HG02981 (cell line): ENCODE measurements around the gene PGP.

ENCODE experiments used
- ATAC-seq: cut with Tn5 transposase; IDR thresholded peaks from one replicate; pipeline ENCODE4 v1.9.1; 2021; ENCODE audit warnings: mild to moderate bottlenecking, moderate library complexity; ENCODE audit not compliant: unreplicated experiment

PGP gene

DNA sequence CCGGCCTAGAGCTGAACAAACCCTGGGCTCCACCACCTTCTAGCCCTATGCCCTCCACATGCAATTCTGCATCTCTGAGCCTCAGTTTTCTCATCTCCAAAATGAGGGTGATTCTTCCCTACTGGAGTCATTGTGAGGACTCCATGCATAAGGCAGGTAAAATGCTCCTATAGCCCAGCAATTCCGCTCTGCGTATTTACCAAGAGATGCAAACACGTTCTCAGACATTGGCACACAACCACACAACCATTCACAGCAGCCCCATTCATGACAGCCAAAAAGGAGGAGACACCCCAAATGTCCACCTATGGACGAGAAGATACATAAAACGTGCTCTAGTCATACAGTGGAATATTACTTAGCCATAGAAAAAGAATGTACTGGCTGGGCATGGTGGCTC, 14.3 kb downstream of the PGP start:
- no peak for ATAC-seq

DNA sequence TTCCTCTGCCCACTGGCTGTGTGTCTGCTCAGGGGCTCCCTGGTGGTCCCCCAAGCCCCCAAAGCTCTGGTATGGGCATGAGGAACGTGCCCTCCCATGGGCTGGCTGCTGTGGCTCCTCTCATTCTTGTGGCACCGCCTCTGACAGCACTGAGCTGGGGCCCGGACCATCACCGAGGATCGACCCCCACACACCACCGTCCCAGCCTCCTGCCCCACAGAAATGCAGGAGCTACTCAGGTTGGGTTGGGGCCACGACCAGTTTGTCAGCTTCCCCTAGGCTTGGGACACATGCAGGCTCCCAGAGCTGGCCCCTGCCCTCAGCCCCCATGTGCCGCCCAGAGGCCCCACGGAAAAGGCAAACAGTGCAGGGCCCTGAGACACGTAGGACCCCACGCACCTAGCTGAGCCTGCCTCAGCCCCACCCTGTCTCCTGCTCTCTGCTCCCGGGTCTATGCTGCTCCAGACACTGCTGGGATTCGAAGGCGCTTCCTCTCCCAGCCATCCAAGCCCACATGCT, 15.0 kb downstream of the PGP start:
- no peak for ATAC-seq

GRCh38 chr16:2199095-2199494, 15.5 kb downstream of the PGP start:
- ATAC-seq, result no peak

DNA sequence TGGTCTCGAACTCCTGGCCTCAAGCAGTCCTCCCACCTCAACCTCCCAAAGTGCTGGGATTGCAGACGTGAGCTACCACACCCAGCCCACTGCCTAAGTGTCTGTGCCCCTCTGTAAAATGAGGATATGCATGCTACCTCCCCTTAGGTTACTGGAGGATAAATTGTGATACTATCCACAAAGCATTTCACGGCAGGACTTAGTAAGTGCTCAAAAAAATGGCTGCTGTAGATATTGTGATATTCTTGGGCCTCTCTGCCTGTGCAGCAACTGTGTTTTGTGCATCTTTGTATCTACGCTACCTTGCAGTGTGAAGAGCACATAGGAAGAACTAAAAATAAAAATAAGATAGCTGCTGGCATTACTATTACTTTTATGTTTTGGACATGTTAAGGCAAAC, 16.4 kb downstream of the PGP start:
- no peak for ATAC-seq

DNA sequence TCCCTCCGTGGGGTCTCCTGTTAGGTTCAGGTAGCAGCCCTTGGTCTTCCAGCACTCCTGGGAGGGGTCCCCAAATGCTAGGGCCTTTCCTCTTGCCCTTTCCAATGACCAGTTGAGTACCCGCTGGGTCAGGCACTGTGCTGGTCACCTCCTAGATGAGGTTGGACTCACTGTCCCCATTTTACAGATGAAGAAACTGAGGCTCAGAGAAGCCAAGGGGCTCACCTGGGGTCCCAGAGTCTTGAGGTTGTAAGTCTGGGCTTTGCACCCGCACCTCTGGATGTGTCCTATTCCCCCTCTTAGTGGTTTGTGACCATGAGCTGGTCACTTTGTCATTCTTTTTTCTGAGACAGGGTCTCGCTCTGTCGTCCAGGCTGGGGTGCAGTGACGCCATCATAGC, 16.9 kb downstream of the PGP start:
- ATAC-seq, result no peak

- no peak for ATAC-seq
These were observed 17.6 kb downstream of the PGP start for GRCh38 chr16:2196981-2197511.

GRCh38 chr16:2196162-2196980, 18.3 kb downstream of the PGP start, which contains the start of gene CASKIN1:
CASKIN1 (minus strand) TSS chr16:2196605; CDS start chr16:2196432, 173 bp downstream.
- no peak for ATAC-seq

DNA sequence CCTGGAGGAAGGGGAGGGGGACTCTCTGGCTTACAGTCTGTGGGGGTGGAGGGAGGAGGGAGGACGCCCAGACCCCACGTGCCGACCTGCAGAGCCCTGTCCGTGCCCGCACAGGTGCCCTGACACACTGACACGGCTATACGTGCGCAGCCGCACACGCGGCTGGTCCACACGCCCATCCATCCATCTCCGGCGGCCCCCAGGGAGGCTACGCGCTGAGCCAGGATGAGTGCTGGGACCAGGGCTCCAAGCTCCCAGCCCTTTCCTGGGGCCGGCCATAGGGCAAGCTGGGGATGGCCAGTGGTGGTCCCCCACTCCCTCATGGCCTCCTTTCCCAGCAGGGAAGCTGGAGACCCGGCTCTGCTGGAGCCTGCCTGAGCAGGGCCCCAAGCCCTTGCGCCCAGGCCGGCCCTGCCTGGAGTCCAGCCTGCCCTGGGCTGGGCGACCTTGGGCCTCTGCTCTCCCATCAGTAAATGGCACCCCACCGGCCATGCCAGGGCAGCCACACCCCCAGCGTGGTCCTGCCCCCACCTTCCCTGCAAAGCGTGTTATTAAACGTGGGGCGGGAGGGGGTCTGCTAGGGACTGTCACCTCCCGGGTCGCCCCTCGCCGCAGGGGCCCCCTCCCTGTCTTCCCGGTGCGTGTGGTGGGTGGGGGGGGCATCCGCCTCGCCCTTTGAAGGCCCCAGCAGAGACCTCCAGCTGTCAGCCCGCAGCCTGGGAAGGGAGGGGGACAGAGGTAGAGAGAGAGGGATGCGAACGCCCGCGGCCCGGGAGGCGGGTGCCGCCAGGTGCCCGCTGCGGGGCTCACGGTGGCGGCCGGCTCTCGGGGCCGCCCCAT, 19.1 kb downstream of the PGP start:
- ATAC-seq, result no peak

DNA sequence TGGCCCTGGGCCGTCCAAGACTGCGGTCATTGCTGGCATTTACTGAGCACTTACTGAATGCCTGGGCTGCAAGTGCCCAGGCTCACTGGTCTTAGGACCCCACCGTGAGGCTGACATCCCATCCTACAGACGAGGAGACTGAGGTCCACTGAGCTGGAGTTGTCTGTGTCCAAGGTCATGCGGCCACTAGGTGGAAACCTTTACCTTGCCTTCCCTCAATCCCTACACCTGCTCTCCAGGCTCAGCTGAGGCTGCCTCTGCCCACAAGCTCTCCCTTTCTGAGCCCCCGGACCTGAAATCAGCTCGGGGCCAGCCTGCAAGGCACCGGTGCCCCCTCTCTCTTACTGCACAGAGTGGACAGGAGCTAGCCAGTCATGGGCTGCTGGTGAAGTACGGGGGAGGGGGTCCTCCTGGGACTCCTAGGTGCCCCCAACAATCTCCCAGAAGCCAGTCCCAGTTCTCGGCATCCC, 19.8 kb downstream of the PGP start:
- ATAC-seq, result no peak

GRCh38 chr16:2194166-2194834, 20.3 kb downstream of the PGP start:
- no peak for ATAC-seq

- no peak for ATAC-seq
These were observed 23.3 kb downstream of the PGP start for GRCh38 chr16:2191446-2191706.

- ATAC-seq, result no peak
These were observed 23.8 kb downstream of the PGP start for GRCh38 chr16:2190659-2191445.

DNA sequence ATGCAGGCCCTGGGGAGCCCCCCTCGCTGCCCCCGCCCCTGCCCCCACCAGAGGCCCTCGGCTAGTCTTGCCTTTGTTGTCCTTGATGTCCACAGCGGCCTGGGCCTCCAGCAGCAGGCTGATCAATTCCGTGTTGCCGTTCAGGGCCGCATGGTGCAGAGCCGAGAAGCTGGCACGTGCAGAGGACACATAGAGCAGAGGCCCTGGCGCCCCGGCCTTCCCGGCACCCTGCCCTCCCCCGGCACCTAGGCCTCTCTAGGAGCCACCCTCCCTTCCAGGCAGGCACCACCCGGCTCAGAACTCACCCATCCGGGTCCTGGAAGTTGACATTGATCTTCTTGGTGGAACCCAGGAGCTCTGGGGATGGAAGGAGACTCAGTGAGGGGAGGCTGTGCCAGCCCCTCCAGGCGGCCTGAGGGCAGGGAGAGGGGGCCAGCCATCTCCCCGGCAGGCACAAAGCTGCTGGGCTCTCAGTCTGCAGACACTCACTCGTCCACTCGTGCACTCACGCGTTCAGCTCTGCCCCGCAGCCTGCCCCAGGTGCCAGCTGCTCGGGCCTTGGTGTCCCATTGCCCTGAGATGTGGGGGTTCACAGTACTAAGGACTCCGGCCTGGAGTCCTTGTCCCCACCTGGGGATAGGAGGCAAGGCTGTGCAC, 24.5 kb downstream of the PGP start:
- no peak for ATAC-seq

DNA sequence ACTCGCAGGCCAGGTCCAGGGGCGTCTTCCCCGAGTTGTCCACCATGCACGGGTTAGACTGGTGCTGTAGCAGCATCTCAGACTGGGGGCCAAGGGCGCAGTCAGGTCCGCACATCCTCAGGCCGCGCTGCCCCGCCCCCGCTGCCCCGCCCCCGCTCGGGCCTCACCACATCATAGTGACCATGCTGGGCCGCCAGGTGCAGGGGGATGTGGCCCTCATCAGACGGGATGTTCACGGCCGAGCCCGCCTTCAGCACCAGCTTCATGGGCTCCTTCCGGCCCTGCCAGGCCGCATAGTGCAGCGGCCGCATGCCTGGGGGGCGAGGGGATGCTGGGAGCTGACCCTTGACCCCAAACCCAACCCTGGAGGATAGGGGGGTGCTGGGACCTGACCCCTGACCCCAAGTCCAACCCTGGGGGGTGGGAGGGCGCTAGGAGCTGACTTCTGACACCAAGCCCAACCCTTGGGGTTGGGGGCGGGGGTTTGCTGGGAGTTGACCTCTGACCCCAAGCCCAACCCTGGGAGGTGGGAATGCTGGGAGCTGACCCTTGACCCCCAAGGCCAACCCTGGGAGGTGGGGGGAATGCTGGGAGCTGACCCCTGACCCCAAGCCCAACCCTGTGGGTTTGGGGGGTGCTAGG, 25.3 kb downstream of the PGP start:
- no peak for ATAC-seq

DNA sequence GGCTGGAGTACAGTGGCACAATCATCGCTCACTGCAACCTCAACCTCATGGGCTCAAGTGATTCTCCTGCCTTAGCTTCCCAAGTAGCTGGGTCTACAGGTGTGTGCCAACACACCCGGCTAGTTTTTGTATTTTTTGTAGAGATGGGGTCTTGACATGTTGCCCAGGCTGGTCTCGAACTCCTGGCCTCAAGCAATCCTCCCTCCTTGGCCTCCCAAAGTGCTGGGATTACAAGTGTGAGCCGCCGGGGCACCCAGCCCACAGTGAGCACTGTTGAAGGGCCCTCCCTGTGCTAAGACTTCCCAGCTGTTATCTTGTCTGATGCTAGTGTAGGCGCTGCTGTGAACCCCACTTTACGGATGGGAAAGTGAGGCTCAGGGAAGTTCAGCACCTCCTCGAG, 26.2 kb downstream of the PGP start:
- no peak for ATAC-seq

DNA sequence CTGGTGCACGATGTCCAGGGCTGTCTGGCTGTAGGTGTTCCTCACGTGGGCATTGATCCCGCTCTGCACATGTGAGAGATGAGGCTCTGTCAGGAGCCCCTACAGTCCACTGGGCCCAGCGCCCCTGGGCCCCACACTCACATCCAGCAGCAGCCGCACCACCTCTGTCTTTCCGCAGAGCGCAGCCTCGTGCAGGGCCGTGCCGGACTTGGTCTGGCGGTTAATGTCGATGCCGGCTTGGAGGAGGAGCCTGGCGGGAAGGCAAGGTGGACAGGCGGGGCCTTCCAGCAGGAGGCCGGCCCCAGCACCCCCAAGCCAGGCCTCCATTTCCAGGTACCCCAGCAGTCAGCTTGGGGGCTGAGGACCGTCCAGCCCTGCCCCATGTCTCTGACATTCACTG, 27.4 kb downstream of the PGP start:
- no peak for ATAC-seq

- ATAC-seq, result no peak
These were observed 28.1 kb downstream of the PGP start for GRCh38 chr16:2186505-2186904.

- ATAC-seq, result no peak
These were observed 28.6 kb downstream of the PGP start for GRCh38 chr16:2186064-2186463.

GRCh38 chr16:2184962-2185361, 29.7 kb downstream of the PGP start:
- ATAC-seq, result no peak
